8988T (cell line): Measurements from ENCODE around the gene CPLX3.

ENCODE experiments used
- DNase-seq: peaks from one replicate; pipeline ENCODE4 v3.0.0; 2011

CPLX3 gene

DNA sequence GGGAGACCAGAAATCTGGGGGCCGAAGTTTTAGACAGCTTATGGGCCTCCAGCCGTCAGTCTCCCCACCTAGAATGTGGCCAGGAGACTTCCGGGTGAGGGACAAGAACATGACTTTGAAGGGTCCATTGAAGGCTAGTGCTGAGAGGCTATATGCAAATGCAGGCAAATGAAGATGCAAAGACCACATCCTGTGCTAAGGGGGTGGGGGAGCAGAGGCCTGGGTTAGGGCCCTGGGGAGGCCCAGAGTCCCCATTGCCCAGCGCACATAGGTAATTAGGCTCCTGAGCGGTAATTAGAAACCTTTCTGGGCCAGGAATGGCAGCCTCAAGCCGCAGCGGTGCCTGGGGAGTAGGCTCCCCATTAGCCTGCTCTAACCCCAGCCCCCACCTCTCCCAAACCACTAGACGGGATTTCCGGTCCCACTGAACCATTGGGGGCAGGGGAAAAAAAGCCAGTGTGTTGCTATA is 37.7 kb upstream of the CPLX3 start:
- no peak for DNase-seq

DNA sequence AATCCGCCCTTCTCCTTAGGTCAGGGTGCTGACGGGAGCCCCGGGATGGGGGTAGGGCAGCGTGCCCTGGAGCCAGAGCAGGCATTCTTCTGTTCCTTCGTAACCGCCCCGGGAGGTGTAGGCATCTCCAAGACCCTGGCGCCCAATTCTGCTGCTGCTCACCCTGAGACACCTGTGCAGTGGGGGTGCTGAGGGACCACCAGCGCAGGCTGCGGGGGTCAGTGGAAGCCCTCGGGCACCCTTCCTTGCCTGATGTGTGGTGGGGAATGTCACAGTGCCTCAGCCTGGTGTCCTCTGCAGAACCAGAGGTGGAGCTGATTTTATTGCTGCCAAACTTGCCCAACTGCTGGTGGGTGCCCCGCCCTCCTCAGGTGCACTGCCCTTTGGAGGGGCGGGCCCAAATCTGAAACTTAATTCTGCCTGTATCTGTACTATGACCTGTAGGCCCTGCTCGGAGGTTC is 37.2 kb upstream of the CPLX3 start:
- no peak for DNase-seq

DNA sequence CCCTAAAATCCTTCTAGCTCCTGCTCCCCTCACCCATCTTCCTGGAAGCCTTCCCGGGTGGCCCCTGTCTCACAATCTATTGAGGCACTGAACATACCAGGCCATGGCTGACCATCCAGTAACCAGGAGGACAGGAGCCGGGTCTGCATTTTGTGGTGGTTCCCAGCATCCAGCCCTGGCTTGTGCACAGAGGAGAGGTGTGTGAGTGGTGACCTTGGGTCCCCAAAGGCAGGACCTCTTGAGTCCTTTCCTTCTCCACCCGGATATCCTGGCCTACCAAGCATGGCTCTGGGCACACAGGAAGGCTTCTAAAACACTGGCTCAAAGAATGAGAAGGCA is 36.7 kb upstream of the CPLX3 start:
- no peak for DNase-seq

DNA sequence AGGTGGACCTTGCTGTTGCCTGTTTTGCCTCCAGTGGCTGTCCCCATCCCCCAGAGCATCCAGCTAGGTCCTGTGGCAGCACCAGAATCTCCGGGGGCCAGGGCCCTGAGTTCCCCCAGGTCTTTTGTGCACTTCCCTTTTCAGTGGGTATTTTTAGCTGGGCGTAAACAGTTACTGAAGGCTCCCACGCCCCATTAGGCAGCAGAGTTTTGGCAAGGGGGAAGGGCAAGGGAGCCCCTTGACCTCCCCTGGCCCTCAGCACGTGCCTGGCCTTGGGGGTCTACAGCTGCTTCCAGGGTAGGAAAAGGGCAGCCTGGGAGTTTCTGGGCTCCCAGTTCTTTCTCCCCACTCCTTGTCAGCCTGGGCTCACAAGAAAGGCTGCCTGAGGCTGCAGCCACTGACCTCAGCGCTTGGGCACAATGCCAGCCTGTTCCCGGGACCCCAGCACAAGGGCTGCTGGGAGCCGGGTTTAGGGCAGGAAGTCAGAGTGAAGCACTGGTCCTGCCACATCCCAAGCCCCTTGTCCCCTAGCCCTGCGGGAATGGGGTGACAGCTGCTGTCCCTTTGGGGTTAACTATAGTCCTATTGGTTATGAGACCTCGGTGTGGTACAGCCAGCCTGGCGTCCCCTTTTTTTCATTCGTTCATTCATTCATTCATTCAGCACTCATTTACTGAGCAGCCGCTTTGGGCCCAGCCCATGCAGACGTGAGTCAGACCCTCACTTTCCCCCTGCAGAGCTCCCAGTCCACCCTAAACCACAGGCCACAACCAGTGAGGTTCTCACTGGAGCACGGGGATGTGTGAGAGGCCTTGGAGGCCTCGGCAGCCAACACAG is 36.1 kb upstream of the CPLX3 start:
- no peak for DNase-seq

DNA sequence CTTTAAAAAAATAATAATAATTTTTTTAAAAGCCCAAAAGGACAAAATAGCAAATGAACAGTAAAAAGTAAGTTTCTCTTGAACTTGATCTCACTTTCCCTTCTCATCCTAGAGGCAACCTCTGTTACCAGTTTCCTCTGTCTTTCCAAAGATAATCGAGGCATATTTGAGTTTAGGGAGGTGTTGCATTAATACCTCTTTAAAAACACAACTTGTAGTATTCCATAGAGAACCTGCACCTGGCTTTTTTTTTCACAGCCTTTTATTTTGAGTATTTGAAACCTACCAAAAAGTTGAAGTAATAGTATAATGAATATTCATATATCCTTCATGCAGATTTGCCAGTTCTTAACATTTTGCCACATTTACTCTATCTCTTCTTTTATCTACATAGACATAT is 35.4 kb upstream of the CPLX3 start:
- DNase-seq, result no peak

DNA sequence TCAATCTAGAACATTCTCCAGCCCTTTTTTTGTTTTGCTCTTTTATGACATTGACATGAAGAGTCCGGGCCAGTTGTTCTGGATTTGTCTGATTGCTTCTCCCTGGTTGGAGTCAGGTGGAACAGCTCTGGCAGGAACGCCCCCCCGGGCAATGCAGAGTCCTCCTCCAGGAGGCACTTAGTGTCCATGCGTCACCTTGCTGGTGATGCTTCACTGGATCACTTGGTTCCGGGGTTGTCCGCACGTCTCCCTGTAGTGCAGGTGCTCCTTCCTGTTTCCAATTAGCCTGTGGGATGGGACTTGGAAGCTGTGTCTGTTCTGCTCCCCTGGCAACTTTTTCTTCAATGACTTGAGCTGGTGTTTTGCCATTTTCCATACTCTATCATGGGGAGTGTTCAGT is 34.8 kb upstream of the CPLX3 start:
- DNase-seq, result no peak

DNA sequence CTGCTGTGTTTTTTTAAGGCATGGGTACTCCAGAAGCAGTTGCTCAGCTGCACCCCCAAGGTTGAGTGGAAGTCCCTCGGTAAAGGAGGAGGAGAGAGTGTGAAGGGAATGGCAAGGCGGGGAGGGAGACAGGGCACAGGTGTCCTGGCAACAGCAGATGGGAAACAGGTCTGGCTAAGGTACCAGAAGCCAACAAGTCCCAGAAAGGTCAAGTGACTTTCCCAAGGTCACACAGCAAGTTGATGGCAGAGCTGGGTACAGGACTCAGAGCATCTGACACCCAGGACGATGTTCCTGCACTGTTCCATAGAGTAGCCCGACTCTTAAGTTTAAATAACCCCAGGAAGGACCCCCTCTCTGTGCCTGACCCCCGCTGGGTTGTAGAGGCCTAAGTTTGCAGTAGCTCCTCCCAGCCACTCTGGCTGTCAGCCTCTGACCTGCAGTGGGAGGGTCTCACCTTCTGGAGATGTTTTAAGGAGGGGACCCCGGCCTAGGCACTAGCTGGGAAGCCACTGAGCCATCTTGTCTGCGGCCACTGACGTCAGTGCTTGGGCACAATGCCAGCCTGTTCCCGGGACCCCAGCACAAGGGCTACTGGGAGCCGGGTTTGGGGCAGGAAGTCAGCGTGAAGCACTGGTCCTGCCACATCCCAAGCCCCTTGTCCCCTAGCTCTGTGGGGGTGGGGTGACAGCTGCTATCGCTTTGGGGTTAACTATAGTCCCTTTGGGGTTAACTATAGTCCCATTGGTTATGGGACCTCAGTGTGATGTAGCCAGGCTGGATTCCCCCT is 34.0 kb upstream of the CPLX3 start:
- no peak for DNase-seq

DNA sequence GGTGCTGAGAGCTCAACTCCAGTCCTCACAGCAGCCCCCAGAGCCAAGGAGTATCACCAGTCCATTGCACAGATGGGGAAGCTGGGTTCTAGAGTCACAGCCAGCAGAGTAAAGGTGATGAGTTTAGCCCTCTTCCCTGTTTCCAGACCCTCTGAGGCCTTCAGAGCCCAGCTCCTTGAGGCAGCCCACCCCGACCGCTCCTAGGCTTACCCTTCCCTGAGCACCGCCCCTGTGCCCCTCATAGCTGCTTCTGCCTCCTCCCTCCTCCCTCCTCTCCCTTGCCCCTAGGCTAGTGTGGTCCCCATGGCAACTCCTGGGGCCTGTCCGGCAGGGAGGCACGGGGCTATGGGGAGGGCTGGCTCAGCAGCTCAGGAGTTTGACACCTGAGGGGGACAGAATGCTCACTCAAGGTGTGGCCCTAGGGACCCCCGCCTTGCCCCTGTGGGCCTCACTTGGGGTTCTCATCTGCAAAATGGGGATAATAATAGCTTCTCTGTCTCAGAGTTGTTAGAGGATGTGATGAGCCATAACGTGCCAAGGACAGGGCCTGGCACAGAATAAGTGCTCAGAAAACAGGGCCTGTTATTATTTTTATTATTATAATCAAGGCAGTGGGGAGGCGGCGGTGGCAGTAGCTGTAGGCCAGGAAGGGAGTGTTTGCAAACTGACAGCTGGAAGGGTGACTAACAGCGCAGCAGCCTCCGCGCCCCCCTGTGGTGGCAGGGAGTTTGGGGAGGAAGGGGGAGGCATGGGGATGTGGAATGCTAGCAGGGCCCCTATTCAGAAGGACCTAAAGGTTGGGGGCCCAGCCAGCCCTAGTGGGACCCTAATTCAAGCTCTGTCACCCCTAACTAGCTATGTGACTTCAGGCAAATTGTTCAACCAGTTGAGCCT is 33.0 kb upstream of the CPLX3 start:
- DNase-seq, result no peak

DNA sequence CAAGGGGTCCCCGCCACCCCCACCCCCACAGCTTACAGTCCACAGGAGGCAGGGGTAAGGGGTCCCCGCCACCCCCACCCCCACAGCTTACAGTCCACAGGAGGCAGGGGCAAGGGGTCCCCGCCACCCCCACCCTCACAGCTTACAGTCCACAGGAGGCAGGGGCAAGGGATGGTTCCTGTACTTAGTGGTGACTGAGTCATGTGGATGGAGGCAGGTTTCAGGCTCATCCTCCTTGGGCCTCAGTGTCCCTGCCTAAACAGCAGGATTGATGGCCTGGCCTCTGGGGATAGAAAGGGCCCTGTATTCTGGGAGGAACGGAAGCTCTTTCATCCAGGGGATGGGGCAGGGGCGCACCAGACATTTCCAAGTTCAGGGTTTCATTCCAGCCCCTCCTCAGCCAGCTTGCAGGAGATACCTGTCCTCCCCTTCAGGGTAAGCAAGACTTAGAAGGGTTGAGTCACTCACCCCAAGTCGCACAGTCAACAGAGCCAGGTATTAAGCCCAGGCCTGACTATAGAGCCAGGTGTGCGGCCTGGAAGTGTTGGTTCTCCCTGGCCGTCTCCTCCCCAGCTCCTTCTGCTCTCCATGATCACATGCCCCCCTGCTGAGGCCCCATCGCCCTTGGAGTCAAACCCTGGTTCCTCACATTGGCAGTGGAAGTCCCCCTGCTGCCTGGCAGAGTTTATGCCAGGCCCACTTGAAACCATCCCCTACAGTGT is 32.0 kb upstream of the CPLX3 start:
- DNase-seq, result no peak

DNA sequence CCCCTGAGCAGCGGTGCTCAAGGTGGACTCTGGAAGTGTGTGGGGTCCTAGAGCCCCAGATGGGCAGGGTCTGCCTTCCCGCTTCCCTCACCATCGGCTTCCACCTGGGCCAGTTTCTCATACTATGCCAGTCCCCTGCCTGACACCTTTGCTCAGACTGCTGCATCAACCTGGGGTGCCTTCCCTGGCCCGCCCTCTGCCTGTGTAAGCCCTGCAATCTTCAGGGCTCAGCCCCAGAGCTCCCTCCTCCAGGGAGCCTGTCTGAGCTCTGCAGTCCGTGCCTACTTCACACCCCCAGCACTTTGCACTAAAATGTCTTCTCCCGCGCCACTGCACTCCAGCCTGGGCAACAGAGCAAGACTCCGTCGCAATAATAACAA is 31.5 kb upstream of the CPLX3 start:
- DNase-seq, result no peak

DNA sequence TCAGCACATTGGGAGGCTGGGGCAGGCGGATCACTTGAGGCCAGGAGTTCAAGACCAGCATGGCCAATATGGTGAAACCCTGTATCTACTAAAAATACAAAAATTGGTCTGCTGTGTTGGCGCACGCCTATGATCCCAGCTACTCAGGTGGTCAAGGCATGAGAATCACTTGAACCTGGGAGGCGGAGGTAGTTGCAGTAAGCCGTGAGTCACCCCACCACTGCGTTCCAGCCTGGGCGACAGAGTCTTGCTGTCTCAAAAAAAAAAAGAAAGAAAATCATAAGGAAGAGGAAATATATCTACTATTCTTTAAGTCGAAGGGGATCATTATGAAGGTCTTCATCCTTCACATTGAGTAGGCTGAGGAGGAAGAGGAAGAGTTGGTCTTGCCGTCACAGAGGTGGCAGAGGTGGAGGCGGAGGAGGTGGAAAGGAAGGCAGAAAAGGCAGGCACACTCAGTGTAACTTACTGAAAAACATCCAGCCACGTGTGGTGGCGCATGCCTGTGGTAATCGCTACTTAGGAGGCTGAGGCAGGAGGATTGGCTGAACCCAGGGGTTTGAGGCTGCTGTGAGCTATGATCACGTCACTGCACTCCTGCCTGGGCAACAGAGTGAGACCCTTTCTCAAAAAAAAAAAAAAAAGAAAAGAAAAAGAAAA is 30.3 kb upstream of the CPLX3 start:
- no peak for DNase-seq

DNA sequence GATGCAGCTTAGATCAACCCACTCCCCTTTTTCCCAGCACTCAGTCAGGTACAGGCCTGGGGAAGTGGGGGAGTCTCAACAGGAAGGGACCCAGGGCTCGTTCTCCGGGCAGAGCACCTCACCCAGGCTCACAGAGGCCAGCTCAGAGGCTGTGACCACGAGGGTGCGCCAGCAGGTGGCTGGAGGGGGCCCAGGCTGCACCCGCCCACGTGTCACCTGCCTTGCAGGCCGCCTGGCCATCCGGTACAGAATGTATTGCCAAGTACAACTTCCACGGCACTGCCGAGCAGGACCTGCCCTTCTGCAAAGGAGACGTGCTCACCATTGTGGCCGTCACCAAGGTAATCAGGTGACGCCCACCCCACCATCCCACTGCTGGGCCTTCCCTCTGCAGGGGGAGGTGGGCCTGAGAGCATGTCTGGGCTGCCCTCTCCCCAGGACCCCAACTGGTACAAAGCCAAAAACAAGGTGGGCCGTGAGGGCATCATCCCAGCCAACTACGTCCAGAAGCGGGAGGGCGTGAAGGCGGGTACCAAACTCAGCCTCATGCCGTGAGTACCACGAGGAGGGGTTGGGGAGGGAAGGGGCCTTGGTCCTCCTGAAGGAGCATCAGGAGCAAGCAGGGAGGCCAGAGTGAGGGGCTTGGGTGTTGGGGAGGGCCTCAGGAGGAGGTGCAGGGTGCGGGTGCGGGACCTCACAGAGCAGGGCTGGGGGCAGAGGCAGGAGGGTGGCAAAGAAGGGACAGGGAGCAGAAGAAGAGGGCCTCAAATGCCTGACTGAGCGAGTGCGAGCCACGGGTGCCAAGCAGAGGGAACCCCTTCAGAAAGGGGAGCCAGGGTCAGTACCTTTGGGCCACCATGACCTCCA is 27.8 kb upstream of the CPLX3 start:
- DNase-seq, result no peak

DNA sequence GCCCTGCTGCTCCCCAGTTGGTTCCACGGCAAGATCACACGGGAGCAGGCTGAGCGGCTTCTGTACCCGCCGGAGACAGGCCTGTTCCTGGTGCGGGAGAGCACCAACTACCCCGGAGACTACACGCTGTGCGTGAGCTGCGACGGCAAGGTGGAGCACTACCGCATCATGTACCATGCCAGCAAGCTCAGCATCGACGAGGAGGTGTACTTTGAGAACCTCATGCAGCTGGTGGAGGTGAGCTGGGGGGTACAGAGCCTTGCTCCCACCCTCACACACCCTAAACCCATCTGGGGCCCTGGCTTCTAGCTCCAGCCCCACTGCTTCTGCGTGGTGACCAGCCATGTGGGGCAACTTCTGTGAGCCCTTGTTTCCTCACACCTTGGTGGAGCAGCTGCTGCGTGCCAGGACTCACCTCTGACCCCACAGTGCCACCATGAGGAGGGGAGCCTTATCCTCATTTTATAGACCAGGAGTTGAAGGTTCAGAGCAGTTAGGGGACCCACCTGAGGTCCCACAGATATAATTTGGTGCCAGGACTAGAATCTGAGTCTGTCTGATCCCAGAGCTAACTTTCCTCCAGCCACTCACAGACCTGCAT is 27.1 kb upstream of the CPLX3 start:
- DNase-seq, result no peak

DNA sequence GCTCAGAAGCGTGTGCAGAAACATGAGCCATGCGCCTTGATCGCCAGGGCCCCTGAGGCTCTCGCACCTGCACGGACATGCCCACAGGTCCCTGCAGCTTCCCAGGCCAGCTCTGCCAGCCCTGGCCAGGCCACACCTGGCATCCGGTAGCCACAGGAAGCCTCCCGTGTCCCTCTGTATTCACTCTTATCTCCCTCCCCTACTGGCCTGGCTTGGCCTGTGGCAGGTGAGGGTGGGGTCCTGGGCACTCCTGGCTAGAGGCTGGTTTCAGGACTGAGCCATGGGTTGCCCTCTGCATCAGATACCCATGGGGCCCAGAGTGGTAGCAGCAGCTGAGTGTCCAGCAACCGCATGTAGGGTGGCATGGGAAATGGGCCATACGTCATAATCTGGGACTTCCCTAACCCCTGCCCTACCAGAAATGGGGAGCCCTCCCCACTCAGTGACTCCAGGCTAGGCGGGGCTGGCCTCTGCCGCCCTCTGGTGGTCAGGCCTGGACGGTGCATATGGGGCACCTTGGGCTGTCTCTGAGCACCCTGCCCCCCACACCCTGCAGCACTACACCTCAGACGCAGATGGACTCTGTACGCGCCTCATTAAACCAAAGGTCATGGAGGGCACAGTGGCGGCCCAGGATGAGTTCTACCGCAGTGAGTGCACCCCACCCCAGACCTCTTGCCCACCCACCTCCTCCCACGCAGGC is 26.4 kb upstream of the CPLX3 start:
- peak; percentile 84 for DNase-seq

DNA sequence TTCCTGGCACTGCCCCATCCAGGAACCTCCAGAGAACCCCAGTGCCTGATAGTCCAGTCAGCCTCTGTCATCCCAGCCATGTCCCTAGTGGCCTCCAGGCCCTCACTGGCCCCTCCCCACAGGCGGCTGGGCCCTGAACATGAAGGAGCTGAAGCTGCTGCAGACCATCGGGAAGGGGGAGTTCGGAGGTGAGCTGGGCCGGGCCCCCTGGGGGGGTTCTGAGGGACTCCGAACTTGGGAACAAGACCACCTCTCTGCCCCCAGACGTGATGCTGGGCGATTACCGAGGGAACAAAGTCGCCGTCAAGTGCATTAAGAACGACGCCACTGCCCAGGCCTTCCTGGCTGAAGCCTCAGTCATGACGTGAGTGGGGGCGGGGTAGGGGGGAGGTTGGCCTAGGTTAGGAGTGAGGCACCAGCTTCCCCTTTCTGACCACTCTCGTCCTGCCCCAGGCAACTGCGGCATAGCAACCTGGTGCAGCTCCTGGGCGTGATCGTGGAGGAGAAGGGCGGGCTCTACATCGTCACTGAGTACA is 25.8 kb upstream of the CPLX3 start:
- DNase-seq, result no peak

DNA sequence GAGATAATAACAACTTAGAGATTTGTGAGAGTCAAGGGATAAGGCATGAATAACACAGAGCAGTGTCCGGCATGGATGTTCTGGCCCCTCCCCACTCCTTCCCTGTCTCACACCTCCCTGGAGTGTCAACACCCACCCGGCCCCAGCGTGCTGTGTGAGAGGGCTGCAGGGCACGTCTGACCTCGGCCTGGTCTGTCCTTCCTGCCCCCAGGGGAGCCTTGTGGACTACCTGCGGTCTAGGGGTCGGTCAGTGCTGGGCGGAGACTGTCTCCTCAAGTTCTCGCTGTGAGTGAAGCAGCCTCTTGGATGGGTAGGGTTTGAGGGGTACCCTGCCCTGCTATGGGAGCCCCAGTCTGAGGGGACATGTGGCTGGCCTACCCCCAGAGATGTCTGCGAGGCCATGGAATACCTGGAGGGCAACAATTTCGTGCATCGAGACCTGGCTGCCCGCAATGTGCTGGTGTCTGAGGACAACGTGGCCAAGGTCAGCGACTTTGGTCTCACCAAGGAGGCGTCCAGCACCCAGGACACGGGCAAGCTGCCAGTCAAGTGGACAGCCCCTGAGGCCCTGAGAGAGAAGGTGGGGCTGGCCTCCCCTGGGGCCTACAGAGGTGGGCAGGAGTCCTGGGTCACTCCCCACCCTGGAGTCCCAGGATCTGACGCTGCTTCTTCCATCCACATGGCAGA is 25.0 kb upstream of the CPLX3 start:
- DNase-seq, result no peak

DNA sequence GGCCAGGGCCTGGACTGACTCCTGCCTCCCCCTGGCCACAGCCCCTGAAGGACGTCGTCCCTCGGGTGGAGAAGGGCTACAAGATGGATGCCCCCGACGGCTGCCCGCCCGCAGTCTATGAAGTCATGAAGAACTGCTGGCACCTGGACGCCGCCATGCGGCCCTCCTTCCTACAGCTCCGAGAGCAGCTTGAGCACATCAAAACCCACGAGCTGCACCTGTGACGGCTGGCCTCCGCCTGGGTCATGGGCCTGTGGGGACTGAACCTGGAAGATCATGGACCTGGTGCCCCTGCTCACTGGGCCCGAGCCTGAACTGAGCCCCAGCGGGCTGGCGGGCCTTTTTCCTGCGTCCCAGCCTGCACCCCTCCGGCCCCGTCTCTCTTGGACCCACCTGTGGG is 24.1 kb upstream of the CPLX3 start:
- DNase-seq, result no peak

DNA sequence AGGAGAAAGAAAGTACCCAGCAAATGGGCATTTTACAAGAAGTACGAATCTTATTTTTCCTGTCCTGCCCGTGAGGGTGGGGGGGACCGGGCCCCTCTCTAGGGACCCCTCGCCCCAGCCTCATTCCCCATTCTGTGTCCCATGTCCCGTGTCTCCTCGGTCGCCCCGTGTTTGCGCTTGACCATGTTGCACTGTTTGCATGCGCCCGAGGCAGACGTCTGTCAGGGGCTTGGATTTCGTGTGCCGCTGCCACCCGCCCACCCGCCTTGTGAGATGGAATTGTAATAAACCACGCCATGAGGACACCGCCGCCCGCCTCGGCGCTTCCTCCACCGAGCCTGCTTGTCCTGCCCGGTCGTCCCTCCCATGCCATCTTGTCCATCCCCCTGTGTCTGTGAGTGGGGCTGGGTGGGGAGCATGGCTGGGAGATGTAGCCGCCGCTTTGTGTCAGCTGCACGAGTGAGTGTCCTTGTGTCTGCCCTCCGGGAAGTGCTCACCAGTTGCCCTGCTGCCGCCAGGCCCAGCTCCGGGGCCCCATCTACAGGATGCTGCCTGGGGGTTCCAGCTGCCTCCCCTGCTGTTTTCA is 23.5 kb upstream of the CPLX3 start:
- DNase-seq, result no peak

DNA sequence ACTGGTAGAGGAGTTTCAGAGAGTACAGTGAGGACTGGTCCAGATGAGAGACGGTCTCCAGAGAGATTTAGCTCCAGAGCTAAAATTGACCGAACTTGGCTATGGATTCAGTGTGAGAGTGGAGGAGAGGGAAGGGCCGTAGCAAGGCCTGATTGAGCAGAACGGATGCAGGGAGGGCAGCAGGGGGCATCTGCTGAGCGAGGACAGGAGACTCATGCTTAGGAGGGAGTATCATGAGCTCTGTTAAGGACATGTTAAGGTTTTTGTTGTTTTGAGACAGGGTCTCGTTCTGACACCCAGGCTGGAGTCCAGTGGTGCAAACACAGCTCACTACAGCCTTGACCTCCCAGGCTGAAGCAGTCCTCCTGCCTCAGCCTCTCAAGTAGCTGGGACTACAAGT is 21.5 kb upstream of the CPLX3 start:
- DNase-seq, result no peak
